H9 (cell line): ENCODE measurements around the gene SLC1A6. TPM values are rescaled to one million over a fixed set of nuclear protein-coding genes. Genes with fewer than 3 reads are reported as not detected.

ENCODE experiments used
- DNase-seq: peaks from one replicate; pipeline ENCODE4 v3.0.0-alpha.2; 2017
- H2AFZ ChIP-seq: one replicate; pipeline ENCODE4 v1.6.1; 2013; ENCODE audit warnings: mild to moderate bottlenecking, low read length, control low read depth, moderate library complexity
- H2AK5ac ChIP-seq: 2 replicates; pipeline ENCODE4 v1.6.1; 2013; ENCODE audit warnings: low read length, control low read depth, mixed read lengths; ENCODE audit not compliant: insufficient read length
- H2BK120ac ChIP-seq: one replicate; pipeline ENCODE4 v1.6.1; 2013; ENCODE audit warnings: low read depth, mild to moderate bottlenecking, low read length, control low read depth, inconsistent platforms; ENCODE audit not compliant: poor library complexity, severe bottlenecking
- H2BK12ac ChIP-seq: 2 replicates; pipeline ENCODE4 v1.6.1; 2013; ENCODE audit warnings: low read length, control low read depth, mixed read lengths, low read depth; ENCODE audit not compliant: insufficient read length
- H2BK15ac ChIP-seq: 2 replicates; pipeline ENCODE4 v1.6.1; 2013; ENCODE audit warnings: low read depth, low read length, control low read depth
- H2BK20ac ChIP-seq: one replicate; pipeline ENCODE4 v1.6.1; 2013; ENCODE audit warnings: low read depth, mild to moderate bottlenecking, low read length, control low read depth, inconsistent platforms; ENCODE audit not compliant: poor library complexity, severe bottlenecking
- H2BK5ac ChIP-seq: 2 replicates; pipeline ENCODE4 v1.6.1; 2013; ENCODE audit warnings: low read length, control low read depth, mixed read lengths; ENCODE audit not compliant: insufficient read length
- H3K14ac ChIP-seq: 2 replicates; pipeline ENCODE4 v1.6.1; 2013; ENCODE audit warnings: low read length, control low read depth; ENCODE audit not compliant: insufficient read depth
- H3K18ac ChIP-seq: 2 replicates; pipeline ENCODE4 v1.6.1; 2013; ENCODE audit warnings: low read depth, mild to moderate bottlenecking, mixed read lengths, low read length, control low read depth; ENCODE audit not compliant: insufficient read length
- H3K23ac ChIP-seq: 2 replicates; pipeline ENCODE4 v1.6.1; 2013; ENCODE audit warnings: low read length, control low read depth, mixed read lengths, low read depth; ENCODE audit not compliant: insufficient read length
- H3K23me2 ChIP-seq: 2 replicates; pipeline ENCODE4 v1.6.1; 2013; ENCODE audit warnings: low read depth, mild to moderate bottlenecking, mixed read lengths, low read length, control low read depth; ENCODE audit not compliant: insufficient read length, poor library complexity, severe bottlenecking
- H3K27ac ChIP-seq: 2 replicates; pipeline ENCODE4 v1.5.1; 2013; ENCODE audit warnings: low read length, control low read depth, mixed read lengths, low read depth; ENCODE audit not compliant: insufficient read length
- H3K27me3 ChIP-seq: 2 replicates; pipeline ENCODE4 v1.6.1; 2013; ENCODE audit warnings: low read length, control low read depth, inconsistent platforms; ENCODE audit not compliant: insufficient read depth
- H3K4ac ChIP-seq: 2 replicates; pipeline ENCODE4 v1.6.1; 2013; ENCODE audit warnings: low read depth, mild to moderate bottlenecking, control low read depth, inconsistent platforms, low read length, moderate library complexity
- H3K4me1 ChIP-seq: 2 replicates; pipeline ENCODE4 v1.6.1; 2013; ENCODE audit warnings: low read length, control low read depth, inconsistent platforms; ENCODE audit not compliant: insufficient read depth
- H3K4me2 ChIP-seq: 2 replicates; pipeline ENCODE4 v1.6.1; 2013; ENCODE audit warnings: low read length, control low read depth, mixed read lengths; ENCODE audit not compliant: insufficient read length, insufficient read depth
- H3K56ac ChIP-seq: 2 replicates; pipeline ENCODE4 v1.6.1; 2013; ENCODE audit warnings: low read depth, mild to moderate bottlenecking, mixed read lengths, low read length, control low read depth; ENCODE audit not compliant: insufficient read length
- H3K79me1 ChIP-seq: 2 replicates; pipeline ENCODE4 v1.6.1; 2013; ENCODE audit warnings: low read depth, mild to moderate bottlenecking, moderate library complexity, low read length, control low read depth, inconsistent platforms; ENCODE audit not compliant: insufficient read depth, poor library complexity, severe bottlenecking
- H3K79me2 ChIP-seq: 2 replicates; pipeline ENCODE4 v1.6.1; 2013; ENCODE audit warnings: low read length, control low read depth, inconsistent platforms; ENCODE audit not compliant: insufficient read depth
- H3K9ac ChIP-seq: 2 replicates; pipeline ENCODE4 v1.6.1; 2013; ENCODE audit warnings: low read length, control low read depth, mixed read lengths; ENCODE audit not compliant: insufficient read length; ENCODE audit errors: extremely low read depth
- H3K9me3 ChIP-seq: one replicate; pipeline ENCODE4 v1.6.1; 2013; ENCODE audit warnings: low read depth, low read length, inconsistent platforms; ENCODE audit not compliant: control insufficient read depth
- H3T11ph ChIP-seq: one replicate; pipeline ENCODE4 v1.6.1; 2013; ENCODE audit warnings: mild to moderate bottlenecking, low read length, control low read depth, inconsistent platforms
- H4K20me1 ChIP-seq: one replicate; pipeline ENCODE4 v1.6.1; 2013; ENCODE audit not compliant: control insufficient read depth, insufficient read length, insufficient read depth
- H4K5ac ChIP-seq: 2 replicates; pipeline ENCODE4 v1.6.1; 2013; ENCODE audit warnings: low read depth, mild to moderate bottlenecking, mixed read lengths, low read length, control low read depth; ENCODE audit not compliant: insufficient read length
- H4K8ac ChIP-seq: replicated peaks from 2 replicates; pipeline ENCODE4 v1.6.1; 2013; ENCODE audit warnings: low read length, control low read depth, mixed read lengths, low read depth; ENCODE audit not compliant: insufficient read length
- H4K91ac ChIP-seq: 2 replicates; pipeline ENCODE4 v1.6.1; 2013; ENCODE audit warnings: low read depth, mild to moderate bottlenecking, moderate library complexity, mixed read lengths, low read length, control low read depth; ENCODE audit not compliant: insufficient read length
- H3K27ac Mint-ChIP-seq, 3 experiments: 2 replicates in 2 of 3; 3 replicates in 1 of 3; pipeline ENCODE4 v1.8.0; 2020 to 2021; ENCODE audit warnings: mixed read lengths in 3 of 3, mild to moderate bottlenecking in 1 of 3, moderate library complexity in 1 of 3
- H3K27me3 Mint-ChIP-seq: 2 replicates; pipeline ENCODE4 v1.8.0; 2021; ENCODE audit warnings: low read depth, mild to moderate bottlenecking, moderate library complexity, mixed read lengths
- H3K36me3 Mint-ChIP-seq, 3 experiments: 2 replicates in 2 of 3; 3 replicates in 1 of 3; pipeline ENCODE4 v1.8.0; 2020 to 2021; ENCODE audit warnings: low read depth in 3 of 3, mixed read lengths in 3 of 3; ENCODE audit not compliant: insufficient read depth in 1 of 3
- H3K4me1 Mint-ChIP-seq, 2 experiments: 2 replicates each; pipeline ENCODE4 v1.8.0; 2020; ENCODE audit warnings: mixed read lengths in 2 of 2
- H3K4me3 Mint-ChIP-seq, 2 experiments: 2 replicates in 1 of 2; 3 replicates in 1 of 2; pipeline ENCODE4 v1.8.0; 2020 to 2021; ENCODE audit warnings: mild to moderate bottlenecking in 2 of 2, mixed read lengths in 2 of 2, moderate library complexity in 1 of 2
- H3K9me3 Mint-ChIP-seq, 2 experiments: 2 replicates in 1 of 2; 3 replicates in 1 of 2; pipeline ENCODE4 v1.8.0; 2020; ENCODE audit warnings: mild to moderate bottlenecking in 2 of 2, mixed read lengths in 2 of 2, moderate library complexity in 1 of 2
- CTCF ChIP-seq: fragments of 200-600 bp; sonication (generic); conservative IDR thresholded peaks from 3 replicates; pipeline ENCODE4 v1.8.0; 2021; ENCODE audit warnings: antibody characterized with exemption, mild to moderate bottlenecking
- WGBS: extraction: QIAGEN DNeasy Blood & Tissue Kit; methylation state at CpG from one replicate; pipeline ENCODE4 v1.1.7; 2013; ENCODE audit warnings: missing lambda C conversion rate, low lambda C conversion rate, mixed read lengths; ENCODE audit not compliant: insufficient read length; ENCODE audit errors: extremely low coverage; 5-methylcytosine and 5-hydroxymethylcytosine counted together
- total RNA-seq: library from RNA; stranded (reverse); gene quantifications from 2 replicates; pipeline ENCODE4 v1.2.1, GENCODE V29; 2021

SLC1A6 gene
- total RNA-seq, 1 experiment from 2014 or later, result 8.3 TPM

DNA sequence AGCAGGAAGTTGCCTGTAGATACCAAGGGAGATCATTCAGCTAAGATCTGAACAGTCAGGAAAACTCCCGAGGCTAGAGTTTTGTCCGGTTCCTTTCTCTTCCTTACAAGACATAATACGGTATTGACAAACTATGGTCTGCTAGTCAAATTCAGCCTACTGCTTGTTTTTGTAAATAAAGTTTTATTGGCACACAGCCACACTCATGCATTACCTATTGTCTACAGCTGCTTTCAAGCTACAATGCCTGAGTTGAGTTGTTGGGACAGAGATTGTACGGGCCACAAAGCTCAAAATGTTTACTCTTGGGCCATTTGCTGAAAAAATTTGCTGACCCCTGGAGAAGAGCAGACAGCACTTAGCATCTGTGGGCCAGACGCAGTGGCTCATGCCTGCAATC lies 2.5 kb downstream of the SLC1A6 start:
- Histone ChIP-seq H3T11ph (no peak overlapping the region), H4K5ac (no peak overlapping the region), H3K23ac (no peak overlapping the region), H3K23me2 (no peaks in the 10 kb centered on the region), H3K18ac (no peak overlapping the region), H2BK15ac (no peak overlapping the region), H3K14ac (no peak overlapping the region), H3K79me1 (no peaks in the 10 kb centered on the region), H2BK5ac (no peak overlapping the region), H2BK12ac (no peak overlapping the region), H3K4me2 (no peak overlapping the region), H3K9ac (no peak overlapping the region), H4K8ac (no peak overlapping the region), H3K27me3 (no peaks in the 10 kb centered on the region; the same call in 1 of the 2 replicates), H3K79me2 (no peaks in the 10 kb centered on the region), H2AK5ac (no peak overlapping the region), H2AFZ (no peak overlapping the region), H3K9me3 (no peaks in the 10 kb centered on the region), H4K20me1 (no peaks in the 10 kb centered on the region), H3K4ac (no peak overlapping the region), H2BK120ac (no peak overlapping the region), H4K91ac (no peak overlapping the region), H3K4me1 (no peaks in the 10 kb centered on the region), H3K27ac (no peak overlapping the region), H2BK20ac (no peak overlapping the region), H3K56ac (no peak overlapping the region)
- TF ChIP-seq CTCF, result no peak
- Mint-ChIP-seq H3K9me3 (no peaks in the 10 kb centered on the region), H3K4me3 (no peak overlapping the region), H3K4me1 (peaks cover 0 to 20% of the 10 kb centered on the region in 2 experiments; a peak in 2 of 4 replicates), H3K36me3 (peaks cover 3 to 4% (median 4%) of the 10 kb centered on the region in 3 experiments; a peak in 5 of 7 replicates), H3K27me3 (peaks cover 39% of the 10 kb centered on the region), H3K27ac (no peak overlapping the region)
- DNase-seq, result no peak
- WGBS, result no CpG with 5 or more reads among the region's 5 CpGs
